IMR-90 (cell line): ENCODE data around the gene ALX4. TPM values are rescaled to one million over a fixed set of nuclear protein-coding genes. Genes with fewer than 3 reads are reported as not detected.

Experiments
- ATAC-seq: fragments of 200-7000 bp; cut with Tn5 transposase; 2 replicates; pipeline ENCODE4 v1.9.1; 2020; ENCODE audit warnings: low read depth, mild to moderate bottlenecking, moderate library complexity
- BruUV-seq: library from RNA; stranded (reverse); fragments of 400-500 nt; replicated peaks from 2 replicates; lab custom pipeline; 2021; lab: Mats Ljungman, UMichigan
- CTCF ChIA-PET: fragments of 300-600 bp; formaldehyde crosslinking; extraction: SDS; loops from one replicate; lab custom pipeline; 2021; ENCODE audit warnings: antibody characterized with exemption; lab: Yijun Ruan, JAX
- POLR2A ChIA-PET: fragments of 300-600 bp; sonication (Branson Sonifier 250); formaldehyde crosslinking; loops from one replicate; lab custom pipeline; 2022; ENCODE audit warnings: antibody characterized with exemption; ENCODE audit not compliant: unreplicated experiment; lab: Charles Lee
- DNase-seq: peaks from one replicate; pipeline ENCODE4 v3.0.0; 2013
- H2AFZ ChIP-seq: replicated peaks from 2 replicates; pipeline ENCODE3; 2013; ENCODE audit warnings: low read length, mild to moderate bottlenecking; ENCODE audit not compliant: poor library complexity
- H2AK5ac ChIP-seq: 2 replicates; pipeline ENCODE4 v1.6.1; 2013; ENCODE audit warnings: low read depth, low read length, inconsistent platforms
- H2AK9ac ChIP-seq: replicated peaks from 2 replicates; pipeline ENCODE3; 2013; ENCODE audit warnings: mild to moderate bottlenecking, low read depth, low read length, moderate library complexity; ENCODE audit not compliant: poor library complexity
- H2BK120ac ChIP-seq: 2 replicates; pipeline ENCODE4 v1.6.1; 2013; ENCODE audit warnings: low read depth, low read length, inconsistent platforms
- H2BK15ac ChIP-seq: 3 replicates; pipeline ENCODE4 v1.6.1; 2013; ENCODE audit warnings: low read depth, low read length, inconsistent platforms
- H2BK20ac ChIP-seq: 2 replicates; pipeline ENCODE4 v1.6.1; 2013; ENCODE audit warnings: low read depth, mild to moderate bottlenecking, inconsistent platforms, low read length, moderate library complexity
- H2BK5ac ChIP-seq: 2 replicates; pipeline ENCODE4 v1.6.1; 2013; ENCODE audit warnings: mild to moderate bottlenecking, low read depth, low read length, inconsistent platforms; ENCODE audit not compliant: poor library complexity, severe bottlenecking
- H3K14ac ChIP-seq: replicated peaks from 2 replicates; pipeline ENCODE4 v1.6.1; 2013; ENCODE audit warnings: low read depth, low read length, inconsistent platforms
- H3K18ac ChIP-seq: 2 replicates; pipeline ENCODE4 v1.6.1; 2013; ENCODE audit warnings: low read depth, low read length, control low read depth
- H3K23ac ChIP-seq: 2 replicates; pipeline ENCODE4 v1.6.1; 2013; ENCODE audit warnings: low read depth, low read length, inconsistent platforms
- H3K27ac ChIP-seq: 2 replicates; pipeline ENCODE4 v1.5.1; 2013; ENCODE audit warnings: mild to moderate bottlenecking, control low read depth, low read length; ENCODE audit not compliant: insufficient read depth
- H3K27me3 ChIP-seq: 2 replicates; pipeline ENCODE4 v1.6.1; 2013; ENCODE audit warnings: low read length; ENCODE audit not compliant: control insufficient read depth, insufficient read depth
- H3K36me3 ChIP-seq: 2 replicates; pipeline ENCODE4 v1.6.1; 2013; ENCODE audit warnings: low read length, mixed read lengths; ENCODE audit not compliant: control insufficient read depth, insufficient read depth
- H3K4ac ChIP-seq: 2 replicates; pipeline ENCODE4 v1.6.1; 2013; ENCODE audit warnings: low read depth, low read length, inconsistent platforms
- H3K4me1 ChIP-seq: 2 replicates; pipeline ENCODE4 v1.6.1; 2013; ENCODE audit warnings: low read length, mixed read lengths; ENCODE audit not compliant: control insufficient read depth, insufficient read depth
- H3K4me2 ChIP-seq: 2 replicates; pipeline ENCODE4 v1.6.1; 2013; ENCODE audit warnings: low read depth, mild to moderate bottlenecking, control low read depth, low read length, moderate library complexity
- H3K4me3 ChIP-seq: 2 replicates; pipeline ENCODE4 v1.5.1; 2013; ENCODE audit warnings: low read depth, mild to moderate bottlenecking, control low read depth, low read length, moderate library complexity; ENCODE audit not compliant: insufficient read depth
- H3K56ac ChIP-seq: 2 replicates; pipeline ENCODE4 v1.6.1; 2013; ENCODE audit warnings: low read length, inconsistent platforms; ENCODE audit not compliant: insufficient read depth; ENCODE audit errors: extremely low read depth
- H3K79me1 ChIP-seq, 2 experiments: 2 replicates each; pipeline ENCODE4 v1.6.1; 2013; ENCODE audit warnings: low read length in 2 of 2, inconsistent platforms in 1 of 2, low read depth in 1 of 2
- H3K9ac ChIP-seq: 2 replicates; pipeline ENCODE4 v1.6.1; 2013; ENCODE audit warnings: low read depth, low read length, control low read depth
- H3K9me1 ChIP-seq: 2 replicates; pipeline ENCODE4 v1.6.1; 2013; ENCODE audit warnings: low read length, inconsistent platforms; ENCODE audit not compliant: insufficient read depth
- H3K9me3 ChIP-seq: 2 replicates; pipeline ENCODE4 v1.6.1; 2013; ENCODE audit warnings: low read length; ENCODE audit not compliant: control insufficient read depth, insufficient read depth
- H4K20me1 ChIP-seq: 2 replicates; pipeline ENCODE4 v1.6.1; 2013; ENCODE audit warnings: low read length, inconsistent platforms; ENCODE audit not compliant: insufficient read depth
- H4K5ac ChIP-seq: 2 replicates; pipeline ENCODE4 v1.6.1; 2013; ENCODE audit warnings: mild to moderate bottlenecking, low read depth, low read length, control low read depth
- H4K8ac ChIP-seq, 2 experiments: 2 replicates each; pipeline ENCODE4 v1.6.1; 2013; ENCODE audit warnings: low read depth in 2 of 2, low read length in 2 of 2, control low read depth in 1 of 2, inconsistent platforms in 1 of 2
- H4K91ac ChIP-seq: 2 replicates; pipeline ENCODE4 v1.6.1; 2013; ENCODE audit warnings: low read depth, low read length, inconsistent platforms; ENCODE audit not compliant: insufficient read depth
- BHLHE40 ChIP-seq: fragments of 150-350 bp; IDR thresholded peaks from 2 replicates; pipeline ENCODE4 v1.6.1; 2016; ENCODE audit warnings: mild to moderate bottlenecking, low read depth, low read length
- MAZ ChIP-seq: IDR thresholded peaks from 2 replicates; pipeline ENCODE4 v1.6.1; 2012; ENCODE audit warnings: low read depth, mild to moderate bottlenecking, low read length, improper control_type of control experiment, moderate library complexity, borderline replicate concordance
- RAD21 ChIP-seq: IDR thresholded peaks from 2 replicates; pipeline ENCODE4 v1.6.1; 2012; ENCODE audit warnings: low read length, improper control_type of control experiment
- RFX5 ChIP-seq: IDR thresholded peaks from 2 replicates; pipeline ENCODE4 v1.8.0; 2012; ENCODE audit warnings: low read depth, mild to moderate bottlenecking, low read length, moderate library complexity
- SMC3 ChIP-seq: fragments of 150-350 bp; IDR thresholded peaks from 2 replicates; pipeline ENCODE4 v1.6.1; 2016; ENCODE audit warnings: low read depth, mild to moderate bottlenecking, antibody characterized with exemption, low read length, moderate library complexity
- WGBS, 2 experiments: methylation state at CpG; one replicate each; pipeline versions ENCODE4 v1.1.5 to v1.1.7; 2013; ENCODE audit warnings: missing lambda C conversion rate in 2 of 2; ENCODE audit not compliant: insufficient read length in 1 of 2; ENCODE audit errors: extremely low coverage in 2 of 2; 5-methylcytosine and 5-hydroxymethylcytosine counted together
- dilution Hi-C: fragments of 300-500 bp; cut with HindIII; formaldehyde crosslinking; loops from one replicate; pipeline ENCODE4 v1.14.3; 2018; ENCODE audit warnings: low sequenced_read_pairs; ENCODE audit not compliant: unreplicated experiment
- in situ Hi-C: fragments of 300-500 bp; cut with MboI; formaldehyde crosslinking; loops from 3 replicates; pipeline ENCODE4 v1.14.3; 2019; ENCODE audit warnings: low sequenced_read_pairs, inconsistent platforms, mixed read lengths
- intact Hi-C: fragments of 100-400 bp; cut with micrococcal nuclease; formaldehyde crosslinking; loops from 2 replicates; pipeline ENCODE4 v1.10.0; 2022
- polyA plus RNA-seq, 3 experiments: library from polyadenylated mRNA; depleted of rRNA; stranded (reverse); fragments of >200 nt; gene quantifications; 2 replicates each; pipeline ENCODE4 v1.2.3, GENCODE V29; 2012; ENCODE audit warnings: low replicate concordance in 1 of 3
- total RNA-seq: library from RNA; depleted of rRNA; stranded (reverse); fragments of >200 nt; gene quantifications from 2 replicates; pipeline ENCODE4 v1.2.3, GENCODE V29; 2012
- TF ChIP-seq, protein P1 (sequence below): conservative IDR thresholded peaks from 2 replicates; pipeline ENCODE4 v1.5.1; 2012; ENCODE audit warnings: mild to moderate bottlenecking, low read depth, low read length, improper control_type of control experiment

The ALX4 gene
- total and polyA plus RNA-seq, 2 of the 4 experiments (the other 2 are of a cell fraction) = not detected

- H3K14ac ChIP-seq = no peak overlapping the region
- no peak overlapping the region for H2BK20ac ChIP-seq
- no peaks in the 10 kb centered on the region for H3K4me1 ChIP-seq
- no peak overlapping the region for H3K4me3 ChIP-seq
- H3K27me3 ChIP-seq = peaks cover 91% of the 10 kb centered on the region
- H3K4ac ChIP-seq = no peak overlapping the region
- H2AK9ac ChIP-seq = no peak overlapping the region
- H2BK120ac ChIP-seq = no peak overlapping the region
- no peak overlapping the region for H4K8ac ChIP-seq
- H3K36me3 ChIP-seq = no peaks in the 10 kb centered on the region
- dilution Hi-C loops (no loop called here), intact Hi-C loops (loop anchor here (2.0 kb wide), 1 partner anchor 194 kb away; no protein-coding TSS in a partner anchor), in situ Hi-C loops (no loop called here)
- no peaks in the 10 kb centered on the region for H4K20me1 ChIP-seq
- no peak overlapping the region for H3K27ac ChIP-seq
- H3K56ac ChIP-seq = no peak overlapping the region
- H2AFZ ChIP-seq = no peak overlapping the region
- H3K18ac ChIP-seq = no peak overlapping the region
- H3K9ac ChIP-seq = no peak overlapping the region
- H2BK5ac ChIP-seq = no peak overlapping the region
- H4K5ac ChIP-seq = no peak overlapping the region
- POLR2A ChIA-PET = no interaction called here
- 0 out of 2 replicates have a peak, but pooled peaks have one; percentile 27 for ATAC-seq
- no peak overlapping the region for H3K23ac ChIP-seq
- CTCF ChIA-PET = interaction anchor here (1.5 kb wide), 1 partner anchor 193 kb away, joined by 3 read pairs; no protein-coding TSS in a partner anchor
- TF ChIP-seq RAD21 = no peak
- no peak for TF ChIP-seq SMC3
- TF ChIP-seq, protein P1, sequence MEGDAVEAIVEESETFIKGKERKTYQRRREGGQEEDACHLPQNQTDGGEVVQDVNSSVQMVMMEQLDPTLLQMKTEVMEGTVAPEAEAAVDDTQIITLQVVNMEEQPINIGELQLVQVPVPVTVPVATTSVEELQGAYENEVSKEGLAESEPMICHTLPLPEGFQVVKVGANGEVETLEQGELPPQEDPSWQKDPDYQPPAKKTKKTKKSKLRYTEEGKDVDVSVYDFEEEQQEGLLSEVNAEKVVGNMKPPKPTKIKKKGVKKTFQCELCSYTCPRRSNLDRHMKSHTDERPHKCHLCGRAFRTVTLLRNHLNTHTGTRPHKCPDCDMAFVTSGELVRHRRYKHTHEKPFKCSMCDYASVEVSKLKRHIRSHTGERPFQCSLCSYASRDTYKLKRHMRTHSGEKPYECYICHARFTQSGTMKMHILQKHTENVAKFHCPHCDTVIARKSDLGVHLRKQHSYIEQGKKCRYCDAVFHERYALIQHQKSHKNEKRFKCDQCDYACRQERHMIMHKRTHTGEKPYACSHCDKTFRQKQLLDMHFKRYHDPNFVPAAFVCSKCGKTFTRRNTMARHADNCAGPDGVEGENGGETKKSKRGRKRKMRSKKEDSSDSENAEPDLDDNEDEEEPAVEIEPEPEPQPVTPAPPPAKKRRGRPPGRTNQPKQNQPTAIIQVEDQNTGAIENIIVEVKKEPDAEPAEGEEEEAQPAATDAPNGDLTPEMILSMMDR = 0 out of 2 replicates have a peak, but pooled peaks have one; percentile 16
- no peak for TF ChIP-seq BHLHE40
- TF ChIP-seq MAZ = no peak
- TF ChIP-seq RFX5 = no peak
- no TSS peak for BruUV-seq
- H2AK5ac ChIP-seq = no peak overlapping the region
- no peaks in the 10 kb centered on the region for H3K79me1 ChIP-seq
- 0% methylated on average over 1 of the region's 15 CpGs; no CpG with 5 or more reads in 1 of the 2 experiments for WGBS, 2 experiments
- no peaks in the 10 kb centered on the region; the same call in 1 of the 2 replicates for H3K9me3 ChIP-seq
- no peak overlapping the region for H3K4me2 ChIP-seq
- no peak overlapping the region for H2BK15ac ChIP-seq
- H4K91ac ChIP-seq = no peak overlapping the region
- DNase-seq = no peak
- no peaks in the 10 kb centered on the region for H3K9me1 ChIP-seq
Measured at GRCh38 chr11:44326615-44327475, 16.9 kb upstream of the ALX4 start.
